Measurements from ENCODE around the gene SMIM45.

Gene SMIM45

GRCh38 chr22:41923595-41924276 lies 28.2 kb upstream of the SMIM45 start (continued):
- TF ChIP-seq ZNF532 (CRISPR knock-in tag; IDR thresholded peaks at IDR 0.05; ENCODE audit: borderline replicate concordance) (no peak), RELA (CRISPR knock-in tag; IDR thresholded peaks at IDR 0.05; ENCODE audit: borderline replicate concordance) (no peak), TEAD4 (CRISPR knock-in tag; IDR thresholded peaks at IDR 0.05) (no peak), NFE2L1 (CRISPR knock-in tag; IDR thresholded peaks at IDR 0.05) (no peak)
- TF ChIP-seq, protein P1, sequence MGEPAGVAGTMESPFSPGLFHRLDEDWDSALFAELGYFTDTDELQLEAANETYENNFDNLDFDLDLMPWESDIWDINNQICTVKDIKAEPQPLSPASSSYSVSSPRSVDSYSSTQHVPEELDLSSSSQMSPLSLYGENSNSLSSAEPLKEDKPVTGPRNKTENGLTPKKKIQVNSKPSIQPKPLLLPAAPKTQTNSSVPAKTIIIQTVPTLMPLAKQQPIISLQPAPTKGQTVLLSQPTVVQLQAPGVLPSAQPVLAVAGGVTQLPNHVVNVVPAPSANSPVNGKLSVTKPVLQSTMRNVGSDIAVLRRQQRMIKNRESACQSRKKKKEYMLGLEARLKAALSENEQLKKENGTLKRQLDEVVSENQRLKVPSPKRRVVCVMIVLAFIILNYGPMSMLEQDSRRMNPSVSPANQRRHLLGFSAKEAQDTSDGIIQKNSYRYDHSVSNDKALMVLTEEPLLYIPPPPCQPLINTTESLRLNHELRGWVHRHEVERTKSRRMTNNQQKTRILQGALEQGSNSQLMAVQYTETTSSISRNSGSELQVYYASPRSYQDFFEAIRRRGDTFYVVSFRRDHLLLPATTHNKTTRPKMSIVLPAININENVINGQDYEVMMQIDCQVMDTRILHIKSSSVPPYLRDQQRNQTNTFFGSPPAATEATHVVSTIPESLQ (CRISPR knock-in tag; IDR thresholded peaks at IDR 0.05), result no peak
- TF ChIP-seq, protein P2, sequence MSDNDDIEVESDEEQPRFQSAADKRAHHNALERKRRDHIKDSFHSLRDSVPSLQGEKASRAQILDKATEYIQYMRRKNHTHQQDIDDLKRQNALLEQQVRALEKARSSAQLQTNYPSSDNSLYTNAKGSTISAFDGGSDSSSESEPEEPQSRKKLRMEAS (CRISPR knock-in tag; IDR thresholded peaks at IDR 0.05), result no peak
- TF ChIP-seq, protein P3, sequence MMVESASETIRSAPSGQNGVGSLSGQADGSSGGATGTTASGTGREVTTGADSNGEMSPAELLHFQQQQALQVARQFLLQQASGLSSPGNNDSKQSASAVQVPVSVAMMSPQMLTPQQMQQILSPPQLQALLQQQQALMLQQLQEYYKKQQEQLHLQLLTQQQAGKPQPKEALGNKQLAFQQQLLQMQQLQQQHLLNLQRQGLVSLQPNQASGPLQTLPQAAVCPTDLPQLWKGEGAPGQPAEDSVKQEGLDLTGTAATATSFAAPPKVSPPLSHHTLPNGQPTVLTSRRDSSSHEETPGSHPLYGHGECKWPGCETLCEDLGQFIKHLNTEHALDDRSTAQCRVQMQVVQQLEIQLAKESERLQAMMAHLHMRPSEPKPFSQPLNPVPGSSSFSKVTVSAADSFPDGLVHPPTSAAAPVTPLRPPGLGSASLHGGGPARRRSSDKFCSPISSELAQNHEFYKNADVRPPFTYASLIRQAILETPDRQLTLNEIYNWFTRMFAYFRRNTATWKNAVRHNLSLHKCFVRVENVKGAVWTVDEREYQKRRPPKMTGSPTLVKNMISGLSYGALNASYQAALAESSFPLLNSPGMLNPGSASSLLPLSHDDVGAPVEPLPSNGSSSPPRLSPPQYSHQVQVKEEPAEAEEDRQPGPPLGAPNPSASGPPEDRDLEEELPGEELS (CRISPR knock-in tag; IDR thresholded peaks at IDR 0.05), result no peak

GRCh38 chr22:41925783-41926460 lies 26.0 kb upstream of the SMIM45 start:
- ChIA-PET CTCF (interaction anchor here (0.6 to 6.8 kb wide), 56 partner anchors 8 to 506 kb away, joined by 3 to 143 read pairs (median 4); partner anchors contain the start of genes CCDC134, CENPM, MEI1 and NAGA), POLR2A (interaction anchor here (1.3 to 1.4 kb wide), 2 partner anchors 18 to 21 kb away, joined by 3 to 6 read pairs; partner anchors contain the start of gene CENPM)
- DNase-seq (ENCODE audit: low spot score) (peak; percentile 91), ATAC-seq (peak; percentile 80)
- peak overlapping the region; percentile 67 for H3K4me3 Mint-ChIP-seq
- H3K4me1 Mint-ChIP-seq, result peaks cover 16% of the 10 kb centered on the region
- peaks cover 87% of the 10 kb centered on the region for H3K27me3 Mint-ChIP-seq (ENCODE audit: low read depth)
- no peak overlapping the region for H3K27ac Mint-ChIP-seq
- H3K9me3 Mint-ChIP-seq, result no peaks in the 10 kb centered on the region
- H3K36me3 Mint-ChIP-seq, result no peaks in the 10 kb centered on the region
- no peak for TF ChIP-seq ATF1 (CRISPR knock-in tag; IDR thresholded peaks at IDR 0.05)
- peak; percentile 48; the same call in 1 of the 2 replicates for TF ChIP-seq ZNF416 (CRISPR knock-in tag; IDR thresholded peaks at IDR 0.05)
- TF ChIP-seq ZNF232 (CRISPR knock-in tag; IDR thresholded peaks at IDR 0.05), result no peak
- TF ChIP-seq, protein P4, sequence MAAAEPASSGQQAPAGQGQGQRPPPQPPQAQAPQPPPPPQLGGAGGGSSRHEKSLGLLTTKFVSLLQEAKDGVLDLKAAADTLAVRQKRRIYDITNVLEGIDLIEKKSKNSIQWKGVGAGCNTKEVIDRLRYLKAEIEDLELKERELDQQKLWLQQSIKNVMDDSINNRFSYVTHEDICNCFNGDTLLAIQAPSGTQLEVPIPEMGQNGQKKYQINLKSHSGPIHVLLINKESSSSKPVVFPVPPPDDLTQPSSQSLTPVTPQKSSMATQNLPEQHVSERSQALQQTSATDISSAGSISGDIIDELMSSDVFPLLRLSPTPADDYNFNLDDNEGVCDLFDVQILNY (CRISPR knock-in tag; IDR thresholded peaks at IDR 0.05), result no peak
- TF ChIP-seq, protein P5, sequence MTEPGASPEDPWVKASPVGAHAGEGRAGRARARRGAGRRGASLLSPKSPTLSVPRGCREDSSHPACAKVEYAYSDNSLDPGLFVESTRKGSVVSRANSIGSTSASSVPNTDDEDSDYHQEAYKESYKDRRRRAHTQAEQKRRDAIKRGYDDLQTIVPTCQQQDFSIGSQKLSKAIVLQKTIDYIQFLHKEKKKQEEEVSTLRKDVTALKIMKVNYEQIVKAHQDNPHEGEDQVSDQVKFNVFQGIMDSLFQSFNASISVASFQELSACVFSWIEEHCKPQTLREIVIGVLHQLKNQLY (CRISPR knock-in tag; IDR thresholded peaks at IDR 0.05), result no peak
- TF ChIP-seq ZNF396 (CRISPR knock-in tag; IDR thresholded peaks at IDR 0.05; ENCODE audit: borderline replicate concordance), result no peak
- TF ChIP-seq FOXP1 (CRISPR knock-in tag; IDR thresholded peaks at IDR 0.05; ENCODE audit: borderline replicate concordance), result no peak
- TF ChIP-seq ZBTB21 (CRISPR knock-in tag; IDR thresholded peaks at IDR 0.05; ENCODE audit: borderline replicate concordance), result peak; percentile 2; the same call in 1 of the 2 replicates
- no peak for TF ChIP-seq NFE2L1 (CRISPR knock-in tag; IDR thresholded peaks at IDR 0.05)
- 0 out of 2 replicates have a peak, but pooled peaks have one; percentile 65 for TF ChIP-seq ERG (CRISPR knock-in tag; IDR thresholded peaks at IDR 0.05)
- TF ChIP-seq, protein P6, sequence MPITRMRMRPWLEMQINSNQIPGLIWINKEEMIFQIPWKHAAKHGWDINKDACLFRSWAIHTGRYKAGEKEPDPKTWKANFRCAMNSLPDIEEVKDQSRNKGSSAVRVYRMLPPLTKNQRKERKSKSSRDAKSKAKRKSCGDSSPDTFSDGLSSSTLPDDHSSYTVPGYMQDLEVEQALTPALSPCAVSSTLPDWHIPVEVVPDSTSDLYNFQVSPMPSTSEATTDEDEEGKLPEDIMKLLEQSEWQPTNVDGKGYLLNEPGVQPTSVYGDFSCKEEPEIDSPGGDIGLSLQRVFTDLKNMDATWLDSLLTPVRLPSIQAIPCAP (CRISPR knock-in tag; IDR thresholded peaks at IDR 0.05), result no peak; the same call in 1 of the 2 replicates
- TF ChIP-seq, protein P7, sequence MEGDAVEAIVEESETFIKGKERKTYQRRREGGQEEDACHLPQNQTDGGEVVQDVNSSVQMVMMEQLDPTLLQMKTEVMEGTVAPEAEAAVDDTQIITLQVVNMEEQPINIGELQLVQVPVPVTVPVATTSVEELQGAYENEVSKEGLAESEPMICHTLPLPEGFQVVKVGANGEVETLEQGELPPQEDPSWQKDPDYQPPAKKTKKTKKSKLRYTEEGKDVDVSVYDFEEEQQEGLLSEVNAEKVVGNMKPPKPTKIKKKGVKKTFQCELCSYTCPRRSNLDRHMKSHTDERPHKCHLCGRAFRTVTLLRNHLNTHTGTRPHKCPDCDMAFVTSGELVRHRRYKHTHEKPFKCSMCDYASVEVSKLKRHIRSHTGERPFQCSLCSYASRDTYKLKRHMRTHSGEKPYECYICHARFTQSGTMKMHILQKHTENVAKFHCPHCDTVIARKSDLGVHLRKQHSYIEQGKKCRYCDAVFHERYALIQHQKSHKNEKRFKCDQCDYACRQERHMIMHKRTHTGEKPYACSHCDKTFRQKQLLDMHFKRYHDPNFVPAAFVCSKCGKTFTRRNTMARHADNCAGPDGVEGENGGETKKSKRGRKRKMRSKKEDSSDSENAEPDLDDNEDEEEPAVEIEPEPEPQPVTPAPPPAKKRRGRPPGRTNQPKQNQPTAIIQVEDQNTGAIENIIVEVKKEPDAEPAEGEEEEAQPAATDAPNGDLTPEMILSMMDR (IDR thresholded peaks at IDR 0.05), result peak; percentile 85
- TF ChIP-seq ELF4 (CRISPR knock-in tag; IDR thresholded peaks at IDR 0.05; ENCODE audit: low read depth), result no peak
